Ectodermal cell (in vitro differentiated cells): ENCODE results near the gene ERMN.
"Not testable (repeated sequence)": the region's sequence is repeated elsewhere in the genome, so short reads cannot be mapped to it uniquely, and the experiment has no call there.

ENCODE experiments used
- H3K27ac ChIP-seq: 2 replicates; pipeline ENCODE4 v1.7.0; 2013; ENCODE audit warnings: mild to moderate bottlenecking, low read depth, low read length; ENCODE audit not compliant: insufficient read depth, poor library complexity, severe bottlenecking
- H3K27me3 ChIP-seq: 2 replicates; pipeline ENCODE4 v1.7.0; 2013; ENCODE audit warnings: mild to moderate bottlenecking, low read length; ENCODE audit not compliant: insufficient read depth, control insufficient read depth, poor library complexity, severe bottlenecking
- H3K36me3 ChIP-seq: one replicate; pipeline ENCODE4 v1.7.0; 2013; ENCODE audit warnings: low read length; ENCODE audit not compliant: control insufficient read depth, insufficient read depth
- H3K4me1 ChIP-seq: one replicate; pipeline ENCODE4 v1.7.0; 2013; ENCODE audit warnings: low read length; ENCODE audit not compliant: control insufficient read depth, insufficient read depth
- H3K4me3 ChIP-seq: 2 replicates; pipeline ENCODE4 v1.7.0; 2013; ENCODE audit warnings: low read depth, low read length, control low read depth; ENCODE audit not compliant: insufficient read depth
- H3K9me3 ChIP-seq: 2 replicates; pipeline ENCODE4 v1.7.0; 2013; ENCODE audit warnings: mild to moderate bottlenecking, low read length, moderate library complexity; ENCODE audit not compliant: control insufficient read depth
- WGBS, 2 experiments: methylation state at CpG; one replicate each; pipeline ENCODE4 v1.1.7; 2013; ENCODE audit warnings: missing lambda C conversion rate in 2 of 2; 5-methylcytosine and 5-hydroxymethylcytosine counted together

Gene ERMN

DNA sequence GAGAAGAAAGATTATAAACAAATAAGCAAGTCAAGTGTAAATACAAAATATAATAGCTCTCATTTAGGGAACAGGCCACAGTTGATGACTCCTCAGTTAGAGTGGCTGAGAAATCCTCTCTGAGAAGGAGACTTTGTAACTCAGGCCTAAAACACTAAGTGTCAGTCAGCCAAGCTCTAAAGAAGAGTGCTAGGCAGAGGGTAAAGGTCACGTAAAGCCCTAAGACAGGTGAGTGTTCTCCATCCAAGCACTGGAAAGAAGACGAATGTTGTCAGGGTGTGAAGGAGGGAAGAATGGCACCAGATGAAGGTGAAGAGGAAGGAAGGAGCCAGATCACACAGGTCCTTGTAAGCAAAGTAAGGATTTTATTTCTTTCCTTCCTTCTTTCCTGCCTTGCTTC lies 24.3 kb downstream of the ERMN start:
- no peaks in the 10 kb centered on the region for H3K27me3 ChIP-seq
- no peaks in the 10 kb centered on the region for H3K36me3 ChIP-seq
- H3K9me3 ChIP-seq: no peaks in the 10 kb centered on the region
- H3K27ac ChIP-seq: no peak overlapping the region
- no peaks in the 10 kb centered on the region for H3K4me1 ChIP-seq
- WGBS, 2 experiments: 88 to 99% methylated on average over 2 of the region's 2 CpGs
- H3K4me3 ChIP-seq: no peak overlapping the region

DNA sequence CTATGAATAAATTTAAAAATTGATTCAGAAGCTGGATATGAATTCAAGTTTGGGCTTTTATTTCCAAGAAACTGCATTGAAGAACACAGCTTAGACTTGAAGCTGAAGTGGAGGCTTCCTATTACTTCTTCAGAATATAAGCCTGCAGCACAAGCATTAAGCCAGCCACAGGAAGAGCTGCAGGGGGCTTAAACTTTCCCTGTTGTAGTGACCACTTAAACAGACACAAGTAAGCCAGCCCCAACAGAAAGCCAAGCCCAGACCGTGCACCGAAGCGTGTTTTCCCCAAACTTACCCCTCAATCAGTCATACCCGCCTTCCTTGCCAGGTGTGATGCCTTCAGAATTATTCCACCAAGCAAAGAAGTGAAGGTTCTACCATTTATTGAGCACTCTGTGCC lies 28.7 kb downstream of the ERMN start:
- no peaks in the 10 kb centered on the region for H3K9me3 ChIP-seq
- no peaks in the 10 kb centered on the region for H3K4me1 ChIP-seq
- H3K4me3 ChIP-seq: no peak overlapping the region
- no peak overlapping the region for H3K27ac ChIP-seq
- H3K36me3 ChIP-seq: no peaks in the 10 kb centered on the region
- WGBS, 2 experiments: 88 to 89% methylated on average over 4 of the region's 4 CpGs
- H3K27me3 ChIP-seq: no peaks in the 10 kb centered on the region

DNA sequence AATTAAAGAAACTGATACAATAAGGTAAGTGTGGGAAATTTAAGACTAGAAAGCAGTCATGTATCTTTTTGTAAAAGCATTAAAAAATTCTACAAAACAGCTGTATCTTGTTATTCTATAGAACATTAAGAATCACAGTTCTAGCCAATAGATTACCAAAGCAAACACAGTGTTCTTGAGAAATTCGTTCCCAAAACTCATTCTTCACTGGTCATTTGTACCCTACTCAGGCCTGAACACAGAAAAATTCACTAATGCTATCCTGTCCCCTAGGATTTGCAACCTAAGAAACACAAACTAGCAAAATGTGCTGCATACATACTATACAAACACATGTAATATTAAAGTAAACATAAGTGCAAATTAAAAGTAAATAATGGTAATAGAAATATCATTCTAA lies 29.1 kb downstream of the ERMN start:
- H3K9me3 ChIP-seq: no peaks in the 10 kb centered on the region
- H3K27ac ChIP-seq: no peak overlapping the region
- WGBS, 2 experiments: 86 to 90% methylated on average over 1 of the region's 1 CpG
- no peaks in the 10 kb centered on the region for H3K27me3 ChIP-seq
- no peaks in the 10 kb centered on the region for H3K4me1 ChIP-seq
- no peak overlapping the region for H3K4me3 ChIP-seq
- H3K36me3 ChIP-seq: no peaks in the 10 kb centered on the region

DNA sequence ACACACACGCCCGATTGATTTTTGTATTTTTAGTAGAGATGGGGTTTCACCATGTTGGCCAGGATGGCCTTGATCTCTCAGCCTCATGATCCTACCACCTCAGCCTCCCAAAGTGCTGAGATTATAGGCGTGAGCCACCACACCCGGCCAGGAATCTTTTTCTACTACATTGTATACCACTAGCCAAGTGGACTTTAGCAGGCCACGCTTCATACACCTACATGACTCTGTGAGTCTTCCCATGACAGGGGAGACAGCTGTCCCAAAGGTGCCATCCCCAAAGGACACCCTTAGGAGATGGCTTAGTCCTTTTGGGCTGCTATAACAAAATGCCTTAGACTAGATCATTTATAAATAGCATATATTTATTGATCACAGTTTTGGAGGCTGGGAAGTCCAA lies 32.8 kb downstream of the ERMN start:
- H3K9me3 ChIP-seq: no peaks in the 10 kb centered on the region
- H3K27me3 ChIP-seq: no peaks in the 10 kb centered on the region
- no peak overlapping the region for H3K27ac ChIP-seq
- 90 to 92% methylated on average over 5 of the region's 5 CpGs for WGBS, 2 experiments
- no peak overlapping the region for H3K4me3 ChIP-seq
- H3K4me1 ChIP-seq: no peaks in the 10 kb centered on the region
- no peaks in the 10 kb centered on the region for H3K36me3 ChIP-seq

DNA sequence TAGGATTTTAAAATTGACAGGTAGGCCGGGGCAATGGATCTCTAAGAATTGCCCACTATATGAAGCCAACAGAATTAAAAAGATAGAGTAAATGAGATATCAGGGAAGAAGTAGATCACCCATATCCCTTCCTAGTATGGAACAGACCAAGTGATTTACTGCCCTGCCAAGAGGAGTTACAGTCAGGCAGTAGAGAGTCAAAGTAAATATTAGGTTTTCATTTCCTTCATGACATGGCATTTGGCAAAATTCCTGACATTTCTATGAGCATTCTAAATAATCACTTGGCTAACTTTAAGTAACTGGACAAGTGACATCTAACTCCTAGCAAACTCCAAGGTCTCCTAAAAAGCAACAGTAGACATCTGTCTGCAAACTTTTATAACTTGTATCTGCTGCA lies 34.6 kb downstream of the ERMN start:
- H3K9me3 ChIP-seq: no peaks in the 10 kb centered on the region
- no peaks in the 10 kb centered on the region for H3K4me1 ChIP-seq
- whole genome bisulfite sequencing, 2 experiments: 95% methylated on average over 1 of the region's 1 CpG; no CpG with 5 or more reads in 1 of the 2 experiments
- no peaks in the 10 kb centered on the region for H3K36me3 ChIP-seq
- H3K4me3 ChIP-seq: no peak overlapping the region
- no peaks in the 10 kb centered on the region for H3K27me3 ChIP-seq
- no peak overlapping the region for H3K27ac ChIP-seq

DNA sequence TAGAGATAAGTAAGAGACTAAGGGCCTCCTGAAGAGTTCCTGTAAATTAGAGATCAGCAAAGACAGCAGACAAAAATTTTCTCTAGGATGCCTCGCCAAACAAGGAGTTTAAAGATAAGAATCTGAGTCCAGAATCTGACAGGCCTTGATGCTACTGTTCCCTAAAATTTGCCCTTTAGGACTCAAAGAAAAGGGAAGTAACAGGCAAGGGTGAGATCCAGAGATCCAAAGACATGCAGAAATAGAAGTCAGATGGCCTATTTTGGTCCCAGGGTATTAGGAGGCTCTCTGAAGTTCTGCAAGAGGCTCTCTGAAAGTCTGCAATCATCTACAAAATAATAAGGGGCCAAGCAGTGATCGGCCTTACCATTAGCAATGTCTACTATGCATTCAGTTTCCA lies 35.1 kb downstream of the ERMN start:
- Histone ChIP-seq H3K27ac (no peak overlapping the region), H3K36me3 (no peaks in the 10 kb centered on the region), H3K4me1 (no peaks in the 10 kb centered on the region), H3K27me3 (no peaks in the 10 kb centered on the region), H3K9me3 (no peaks in the 10 kb centered on the region), H3K4me3 (no peak overlapping the region)
- 89 to 93% methylated on average over 2 of the region's 2 CpGs for WGBS, 2 experiments

DNA sequence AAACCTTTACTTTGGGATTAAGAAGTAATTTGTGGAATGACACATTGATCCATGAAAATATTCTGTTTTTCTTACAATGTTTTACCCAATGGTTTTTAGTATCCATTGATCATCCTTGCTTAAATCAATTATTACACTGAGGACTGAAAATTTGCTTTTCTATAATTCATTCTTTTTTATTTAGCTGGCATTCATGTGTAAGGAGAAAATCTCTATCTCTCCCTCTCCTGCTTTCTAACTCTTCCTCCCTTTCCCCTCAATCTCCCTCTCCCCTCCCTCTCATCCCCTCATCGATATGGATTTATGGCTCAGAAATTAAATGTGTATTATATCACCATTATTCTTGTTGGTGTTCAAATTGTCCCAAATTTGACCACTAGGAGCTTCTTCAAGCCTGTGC lies 38.5 kb downstream of the ERMN start:
- no peaks in the 10 kb centered on the region for H3K4me1 ChIP-seq
- H3K9me3 ChIP-seq: no peaks in the 10 kb centered on the region
- H3K36me3 ChIP-seq: no peaks in the 10 kb centered on the region
- H3K27me3 ChIP-seq: no peaks in the 10 kb centered on the region
- no CpG with 5 or more reads among the region's 1 CpG for WGBS, 2 experiments
- no peak overlapping the region for H3K27ac ChIP-seq
- H3K4me3 ChIP-seq: no peak overlapping the region

DNA sequence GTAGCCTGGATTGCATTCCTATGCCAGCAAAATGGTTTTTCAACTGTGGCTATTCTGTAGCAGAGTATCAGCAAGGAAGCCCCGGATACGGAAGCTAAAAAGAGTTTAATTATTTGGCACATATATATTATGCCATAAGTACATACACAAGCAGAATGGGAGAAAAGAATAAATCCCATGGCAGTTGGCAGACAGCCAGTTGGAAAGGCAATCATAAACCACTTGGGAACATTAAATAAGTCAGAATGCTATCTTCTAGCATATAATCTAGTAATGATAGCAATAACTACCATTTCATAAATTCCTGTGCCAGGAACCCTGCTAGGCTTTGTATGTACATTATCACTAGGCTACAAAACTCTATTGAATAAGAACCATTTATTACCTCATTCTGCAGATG lies 42.2 kb downstream of the ERMN start:
- Histone ChIP-seq H3K27me3 (no peaks in the 10 kb centered on the region), H3K27ac (no peak overlapping the region), H3K36me3 (no peaks in the 10 kb centered on the region), H3K9me3 (no peaks in the 10 kb centered on the region), H3K4me1 (no peaks in the 10 kb centered on the region), H3K4me3 (no peak overlapping the region)
- WGBS, 2 experiments: 100% methylated on average over 1 of the region's 2 CpGs; no CpG with 5 or more reads in 1 of the 2 experiments

DNA sequence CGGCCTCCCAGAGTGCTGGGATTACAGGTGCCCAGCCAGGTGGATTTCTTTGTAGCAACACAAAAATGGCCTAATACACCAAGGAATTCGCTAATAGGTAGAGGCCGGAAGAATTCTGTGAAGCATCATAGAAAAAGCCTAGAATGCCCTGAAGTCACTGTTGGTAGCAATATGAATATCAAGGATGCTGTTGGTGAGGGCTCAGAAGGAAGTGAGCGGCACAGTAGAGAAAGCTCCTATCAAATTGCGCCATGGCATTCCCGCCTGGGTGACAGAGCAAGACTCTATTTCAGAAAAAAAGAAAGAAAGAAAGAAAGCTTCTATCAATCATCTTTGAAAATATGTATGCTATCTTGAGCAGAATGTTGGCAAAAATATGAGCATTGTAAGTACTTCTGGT lies 44.3 kb downstream of the ERMN start:
- Histone ChIP-seq H3K4me3 (no peak overlapping the region), H3K36me3 (no peaks in the 10 kb centered on the region), H3K4me1 (no peaks in the 10 kb centered on the region), H3K9me3 (no peaks in the 10 kb centered on the region), H3K27me3 (no peaks in the 10 kb centered on the region), H3K27ac (no peak overlapping the region)
- 96 to 98% methylated on average over 6 of the region's 6 CpGs for WGBS, 2 experiments

DNA sequence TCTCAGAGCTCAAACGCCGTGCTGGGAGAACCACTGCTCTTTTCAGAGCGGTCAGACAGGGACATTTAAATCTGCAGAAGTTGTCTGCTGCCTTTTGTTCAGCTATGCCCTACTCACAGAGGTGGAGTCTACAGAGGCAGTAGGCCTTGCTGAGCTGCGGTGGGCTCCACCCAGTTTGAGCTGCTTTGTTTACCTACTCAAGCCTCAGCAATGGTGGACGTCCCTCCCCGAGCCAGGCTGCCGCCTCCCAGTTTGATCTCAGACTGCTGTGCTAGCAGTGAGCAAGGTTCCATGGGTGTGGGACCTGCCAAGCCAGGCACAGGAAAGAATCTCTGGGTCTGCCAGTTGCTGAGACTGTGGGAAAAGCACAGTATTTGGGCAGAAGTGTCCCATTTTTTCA lies 46.3 kb downstream of the ERMN start:
- H3K4me3 ChIP-seq, H3K27me3 ChIP-seq, H3K36me3 ChIP-seq, H3K9me3 ChIP-seq, H3K27ac ChIP-seq, H3K4me1 ChIP-seq: not testable (repeated sequence)
- 91 to 93% methylated on average over 7 of the region's 7 CpGs for WGBS, 2 experiments

DNA sequence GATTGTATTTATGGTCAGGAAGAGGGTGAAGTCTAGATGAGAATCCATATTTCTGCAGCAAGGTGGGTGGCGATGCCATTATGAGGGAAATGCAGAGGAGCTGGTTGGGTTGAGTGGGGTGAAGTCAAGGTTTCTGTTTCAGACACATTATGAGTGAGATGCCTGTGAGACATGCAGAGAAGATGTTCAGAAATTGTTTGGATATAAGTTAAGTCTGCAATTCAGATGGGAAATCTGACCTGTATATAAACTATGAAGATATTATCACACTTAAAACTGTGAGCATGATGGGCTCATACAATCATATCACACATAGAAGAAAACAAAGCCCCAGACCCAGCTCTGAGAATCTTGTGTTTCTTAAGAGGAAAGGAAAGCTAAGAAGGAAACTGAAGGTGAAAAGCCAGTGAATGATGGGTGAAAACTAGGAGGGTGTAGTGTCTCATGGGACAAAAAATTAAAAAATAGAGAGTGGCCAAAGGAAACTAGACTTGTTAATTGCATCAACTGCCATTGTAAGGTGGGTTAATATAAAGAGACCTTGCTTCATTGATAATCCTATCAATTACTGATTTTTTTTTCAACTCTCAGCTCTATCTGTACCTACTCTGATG lies 53.9 kb downstream of the ERMN start:
- no peaks in the 10 kb centered on the region for H3K27me3 ChIP-seq
- WGBS, 2 experiments: 91 to 93% methylated on average over 1 of the region's 1 CpG
- H3K4me1 ChIP-seq: peaks cover 6% of the 10 kb centered on the region
- H3K9me3 ChIP-seq: no peaks in the 10 kb centered on the region
- no peak overlapping the region for H3K27ac ChIP-seq
- H3K36me3 ChIP-seq: no peaks in the 10 kb centered on the region
- no peak overlapping the region for H3K4me3 ChIP-seq
